Hematopoietic multipotent progenitor cell treated with erythropoietin and hydrocortisone succinate and interleukin-3 and kit ligand, for 17 days (in vitro differentiated cells): ENCODE data around the gene CRACDL.

ENCODE experiments used
- DNase-seq: peaks from one replicate; pipeline ENCODE4 v3.0.0-alpha.2; 2015; ENCODE audit warnings: low spot score

CRACDL gene, protein sequence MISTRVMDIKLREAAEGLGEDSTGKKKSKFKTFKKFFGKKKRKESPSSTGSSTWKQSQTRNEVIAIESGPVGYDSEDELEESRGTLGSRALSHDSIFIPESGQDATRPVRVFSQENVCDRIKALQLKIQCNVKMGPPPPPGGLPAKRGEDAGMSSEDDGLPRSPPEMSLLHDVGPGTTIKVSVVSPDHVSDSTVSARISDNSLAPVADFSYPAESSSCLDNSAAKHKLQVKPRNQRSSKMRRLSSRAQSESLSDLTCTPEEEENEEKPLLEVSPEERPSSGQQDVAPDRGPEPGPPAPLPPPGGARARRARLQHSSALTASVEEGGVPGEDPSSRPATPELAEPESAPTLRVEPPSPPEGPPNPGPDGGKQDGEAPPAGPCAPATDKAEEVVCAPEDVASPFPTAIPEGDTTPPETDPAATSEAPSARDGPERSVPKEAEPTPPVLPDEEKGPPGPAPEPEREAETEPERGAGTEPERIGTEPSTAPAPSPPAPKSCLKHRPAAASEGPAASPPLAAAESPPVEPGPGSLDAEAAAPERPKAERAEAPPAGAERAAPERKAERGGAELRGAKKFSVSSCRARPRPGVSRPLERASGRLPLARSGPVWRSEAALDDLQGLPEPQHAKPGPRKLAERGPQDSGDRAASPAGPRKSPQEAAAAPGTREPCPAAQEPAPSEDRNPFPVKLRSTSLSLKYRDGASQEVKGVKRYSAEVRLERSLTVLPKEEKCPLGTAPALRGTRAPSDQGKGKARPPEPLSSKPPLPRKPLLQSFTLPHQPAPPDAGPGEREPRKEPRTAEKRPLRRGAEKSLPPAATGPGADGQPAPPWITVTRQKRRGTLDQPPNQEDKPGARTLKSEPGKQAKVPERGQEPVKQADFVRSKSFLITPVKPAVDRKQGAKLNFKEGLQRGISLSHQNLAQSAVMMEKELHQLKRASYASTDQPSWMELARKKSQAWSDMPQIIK

DNA sequence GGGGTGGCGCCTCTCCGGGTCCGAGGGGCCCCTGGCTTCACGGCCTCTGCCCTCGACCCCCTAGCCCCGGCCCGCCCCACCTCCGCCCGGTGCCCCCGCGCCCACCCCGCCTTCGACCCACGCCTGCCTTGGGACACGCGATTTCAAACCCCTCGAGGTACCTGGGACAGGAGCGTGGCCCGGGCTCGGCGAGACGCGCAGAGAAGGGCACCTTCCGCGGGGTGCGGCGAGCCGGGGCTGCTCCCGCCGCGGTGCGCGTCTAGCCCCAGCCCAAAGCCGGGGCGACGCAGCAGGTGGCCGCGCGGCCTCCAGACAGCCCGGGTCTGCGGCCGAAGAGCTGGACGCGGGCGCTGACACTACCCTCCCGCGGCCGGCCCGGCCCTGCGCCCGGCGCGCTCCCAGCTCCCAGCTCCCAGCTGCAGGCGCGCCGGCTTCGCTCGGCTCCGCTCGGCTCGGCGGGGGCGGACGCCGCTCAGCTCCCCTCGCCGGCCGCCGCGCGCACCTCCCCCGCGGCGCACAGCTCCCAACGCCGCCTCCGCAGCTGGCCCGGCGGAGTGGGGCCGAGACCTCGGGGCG, at the start of gene CRACDL:
Gene CRACDL (minus strand): TSS at position 449 of the 576 bp plus-strand sequence. CDS start 89,425 bp downstream, outside the sequence.
- no peak for DNase-seq

DNA sequence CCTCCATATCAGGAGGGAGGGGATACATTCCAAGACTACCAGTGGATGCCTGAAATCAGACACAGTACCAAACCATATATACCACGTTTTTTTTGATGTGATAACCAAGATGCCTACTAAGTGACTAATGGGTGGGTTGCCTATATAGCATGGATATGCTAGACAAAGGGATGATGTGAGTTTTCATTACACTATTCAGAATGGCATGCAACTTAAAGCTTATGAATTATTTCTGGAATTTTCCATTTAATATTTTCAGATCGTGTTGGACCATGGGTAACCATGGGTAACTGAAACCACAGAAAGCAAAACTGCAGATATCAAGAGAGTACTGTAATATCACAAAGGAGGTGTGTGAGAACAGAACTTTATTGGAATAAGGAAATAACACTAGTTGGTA, 39.6 kb upstream of the CRACDL start:
- DNase-seq: no peak

DNA sequence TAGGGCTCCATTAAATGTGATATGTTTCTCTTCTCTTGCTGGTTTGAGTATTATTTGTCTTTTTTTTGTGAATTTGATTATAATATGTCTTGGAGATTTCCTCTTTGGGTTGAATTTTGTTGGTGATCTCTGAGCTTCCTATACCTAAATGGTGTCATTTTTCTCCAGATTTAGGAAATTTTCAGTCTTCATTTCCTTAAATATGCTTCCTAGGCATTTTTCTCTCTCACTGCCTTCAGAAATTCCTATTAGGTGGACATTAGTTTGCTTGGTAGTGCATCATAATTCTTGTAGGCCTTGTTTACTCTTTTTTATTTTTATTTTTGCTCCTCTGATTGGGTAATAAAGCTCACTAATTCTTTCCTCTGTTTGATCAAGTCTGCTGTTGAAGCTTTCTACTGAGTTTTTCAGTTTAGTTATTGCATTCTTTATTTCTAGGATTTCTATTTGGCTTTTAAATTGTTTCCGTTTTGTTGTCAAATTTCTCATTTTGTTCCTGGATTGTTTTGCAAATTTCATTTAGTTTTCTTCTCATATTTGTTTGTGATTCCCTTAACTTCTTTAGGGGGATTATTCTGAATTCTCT, 36.6 kb upstream of the CRACDL start:
- no peak for DNase-seq

DNA sequence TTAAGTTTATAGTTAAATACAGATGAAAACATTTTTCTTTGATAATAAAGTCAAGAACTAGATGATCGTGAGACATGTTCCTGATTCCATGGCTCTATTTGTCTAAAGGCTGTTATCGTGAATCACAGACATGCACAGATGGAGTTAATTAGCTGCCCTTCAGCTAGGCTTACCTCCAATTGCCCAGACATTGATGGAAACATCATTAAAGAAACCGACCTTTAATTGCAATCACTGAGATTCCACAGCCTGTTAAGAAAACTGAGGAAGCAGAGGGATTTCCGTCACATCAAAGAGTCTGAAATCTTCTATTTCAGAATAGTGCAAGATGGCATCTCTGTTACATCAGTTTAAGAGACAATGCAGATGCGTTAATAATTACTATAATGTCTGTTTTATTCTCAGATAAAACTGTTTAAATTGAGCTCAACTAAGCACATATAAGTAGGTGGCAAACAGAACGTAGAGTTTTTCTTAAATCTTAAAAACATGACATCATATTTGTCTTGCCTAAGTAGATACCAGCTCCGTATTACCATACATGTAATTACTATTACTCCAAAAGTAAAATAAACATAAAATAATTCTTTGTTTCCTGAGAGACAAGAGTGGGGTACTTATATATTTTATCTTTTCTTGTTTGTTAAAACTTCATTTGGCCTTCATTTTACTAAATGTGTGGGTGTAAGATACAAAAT, 23.9 kb upstream of the CRACDL start:
- no peak for DNase-seq

DNA sequence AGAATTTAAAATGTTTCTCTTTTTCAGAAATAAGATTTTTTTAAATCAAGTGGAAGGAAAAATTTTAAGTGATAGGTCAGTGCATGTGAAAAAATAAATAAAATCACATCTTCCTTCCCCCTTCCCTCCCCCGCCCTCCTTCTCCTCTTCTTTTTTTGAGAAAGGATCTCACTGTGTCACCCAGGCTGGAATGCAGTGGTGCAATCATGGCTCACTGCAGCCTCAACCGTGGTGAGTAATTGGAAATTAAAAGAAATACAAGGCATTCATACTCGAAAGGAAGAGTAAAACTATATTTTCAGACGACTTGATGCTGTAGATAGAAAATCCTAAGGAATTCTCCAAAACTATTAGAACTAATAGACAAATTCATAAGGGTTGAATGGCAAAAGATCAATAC, 16.9 kb upstream of the CRACDL start:
- DNase-seq: no peak

DNA sequence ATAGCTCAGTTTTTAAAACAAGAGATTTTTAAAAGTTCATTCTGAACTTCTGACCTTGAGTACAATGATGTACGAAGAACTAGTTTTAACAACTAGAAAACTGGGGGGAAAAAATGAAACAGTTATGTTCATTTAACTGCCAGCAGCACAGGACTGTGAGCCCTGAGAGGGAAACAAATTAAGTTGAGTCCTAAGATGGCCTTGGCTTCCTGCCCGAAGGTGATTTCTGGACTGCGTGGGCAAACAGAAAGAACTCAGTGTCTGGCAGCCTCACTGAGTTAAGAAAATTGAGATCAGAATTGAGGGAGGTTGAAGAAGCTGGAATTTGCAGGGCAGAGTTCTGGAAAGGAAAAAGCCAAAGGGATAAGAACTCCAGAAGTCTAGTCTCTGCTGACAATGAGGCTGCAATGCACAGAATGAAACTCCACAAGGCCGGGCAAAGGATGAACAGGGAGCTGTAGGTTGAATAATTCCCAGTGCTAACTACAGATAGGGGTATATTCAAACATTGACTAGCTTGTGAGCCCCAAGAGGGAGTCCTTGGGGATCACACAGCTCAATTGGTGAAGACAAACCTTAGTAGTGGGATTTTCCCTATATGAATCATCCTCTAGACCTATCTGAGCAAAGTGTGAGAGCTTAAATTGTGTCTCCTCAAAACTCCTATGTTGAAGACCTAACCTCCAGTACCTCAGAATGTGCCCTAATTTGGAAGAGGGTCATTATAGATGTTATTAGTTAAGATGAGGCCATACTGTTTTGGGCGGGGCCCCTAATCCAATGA, 13.1 kb upstream of the CRACDL start:
- no peak for DNase-seq

DNA sequence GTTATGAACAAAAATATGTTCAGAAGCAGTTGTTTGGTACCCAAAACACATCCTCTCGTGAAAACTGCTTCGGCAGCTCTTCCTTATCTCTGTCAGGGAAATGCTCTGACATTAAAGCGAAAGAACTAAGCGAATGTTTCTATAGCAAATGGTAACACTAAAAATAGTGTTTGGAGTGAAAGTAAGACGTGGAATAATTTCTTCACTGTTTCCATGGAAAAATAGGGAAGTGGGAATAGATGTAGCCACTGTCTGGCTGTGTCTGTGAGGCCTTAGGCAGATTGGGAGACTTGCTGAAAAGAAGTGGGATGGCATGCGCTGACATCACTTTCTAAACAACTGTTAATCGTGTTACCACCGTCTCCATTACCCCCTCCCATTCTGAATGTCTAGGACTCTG, 11.5 kb upstream of the CRACDL start:
- DNase-seq: no peak

DNA sequence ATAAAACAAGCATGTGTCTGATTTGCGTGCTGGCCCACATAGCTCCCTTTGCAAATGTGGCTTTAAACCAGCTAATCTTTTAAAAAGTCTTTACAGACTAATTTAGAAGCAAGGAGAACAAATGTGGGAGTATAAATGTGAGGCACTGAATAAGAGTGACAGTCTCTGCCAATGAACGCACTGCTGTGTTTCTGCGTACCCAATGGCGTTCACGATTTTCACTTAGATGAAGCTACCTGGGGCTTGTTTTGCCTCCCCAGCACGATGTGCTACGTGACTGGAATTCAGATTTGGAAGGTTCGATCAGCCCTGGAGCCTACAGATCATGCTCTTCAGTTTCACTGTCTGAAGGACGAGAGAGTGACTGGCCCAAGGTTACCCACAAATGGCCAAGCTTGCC, 10.8 kb upstream of the CRACDL start:
- no peak for DNase-seq

DNA sequence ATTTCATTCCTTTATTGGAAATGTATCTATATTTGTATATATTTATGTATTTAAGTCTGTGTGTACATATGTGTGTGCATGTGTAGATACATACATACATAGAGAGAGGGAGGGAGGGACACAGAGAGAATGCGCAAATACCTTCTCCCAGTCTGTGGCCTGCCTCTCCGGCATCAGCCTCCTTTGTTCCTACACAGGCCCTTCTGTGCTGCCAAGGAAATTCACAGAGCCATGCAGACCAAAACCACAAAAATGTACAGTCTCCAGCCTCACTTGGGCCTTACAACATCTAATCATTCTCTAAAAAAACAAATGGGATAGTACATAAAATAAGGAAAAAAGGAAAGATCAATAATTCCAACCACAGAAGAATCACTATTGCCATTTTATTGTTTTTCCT, 8.8 kb upstream of the CRACDL start:
- DNase-seq: no peak

DNA sequence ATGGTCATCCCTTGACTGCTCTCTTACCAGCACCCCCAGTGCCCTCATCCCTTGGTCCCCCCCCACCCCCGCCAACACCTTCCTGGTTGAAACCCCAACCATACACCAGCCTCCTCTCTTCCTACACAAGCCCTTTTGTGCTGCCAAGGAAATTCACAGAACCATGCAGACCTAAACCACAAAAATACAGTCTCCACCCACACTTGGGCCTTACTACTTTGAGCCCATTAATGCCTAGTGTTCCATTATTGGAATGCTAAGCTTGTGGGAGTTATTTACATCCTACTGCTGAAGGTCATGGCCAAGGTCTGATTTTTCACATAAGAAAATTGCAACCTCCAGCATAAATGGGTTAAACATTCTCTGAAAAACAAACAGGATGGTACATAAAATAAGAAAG, 4.1 kb upstream of the CRACDL start:
- no peak for DNase-seq

DNA sequence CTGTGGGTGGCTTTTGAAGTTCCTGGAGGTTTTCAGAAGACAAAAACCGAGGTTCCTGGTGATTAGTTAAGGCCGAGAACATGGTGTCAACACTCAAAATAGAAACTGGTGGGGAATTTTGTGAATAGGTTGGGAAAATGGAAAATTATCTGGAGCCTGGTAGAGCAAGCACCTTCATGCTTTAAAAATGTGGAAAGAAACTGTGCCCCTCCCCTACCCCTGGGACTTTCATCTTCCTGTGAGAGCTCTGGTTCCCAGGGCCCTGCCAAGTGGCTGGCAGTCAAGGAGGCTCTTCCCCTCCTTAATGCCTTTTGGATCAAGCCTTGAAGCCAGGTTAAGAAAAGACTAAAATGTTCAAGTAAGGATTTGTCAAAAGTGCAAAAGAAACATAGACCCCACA, 1.9 kb upstream of the CRACDL start:
- no peak for DNase-seq

DNA sequence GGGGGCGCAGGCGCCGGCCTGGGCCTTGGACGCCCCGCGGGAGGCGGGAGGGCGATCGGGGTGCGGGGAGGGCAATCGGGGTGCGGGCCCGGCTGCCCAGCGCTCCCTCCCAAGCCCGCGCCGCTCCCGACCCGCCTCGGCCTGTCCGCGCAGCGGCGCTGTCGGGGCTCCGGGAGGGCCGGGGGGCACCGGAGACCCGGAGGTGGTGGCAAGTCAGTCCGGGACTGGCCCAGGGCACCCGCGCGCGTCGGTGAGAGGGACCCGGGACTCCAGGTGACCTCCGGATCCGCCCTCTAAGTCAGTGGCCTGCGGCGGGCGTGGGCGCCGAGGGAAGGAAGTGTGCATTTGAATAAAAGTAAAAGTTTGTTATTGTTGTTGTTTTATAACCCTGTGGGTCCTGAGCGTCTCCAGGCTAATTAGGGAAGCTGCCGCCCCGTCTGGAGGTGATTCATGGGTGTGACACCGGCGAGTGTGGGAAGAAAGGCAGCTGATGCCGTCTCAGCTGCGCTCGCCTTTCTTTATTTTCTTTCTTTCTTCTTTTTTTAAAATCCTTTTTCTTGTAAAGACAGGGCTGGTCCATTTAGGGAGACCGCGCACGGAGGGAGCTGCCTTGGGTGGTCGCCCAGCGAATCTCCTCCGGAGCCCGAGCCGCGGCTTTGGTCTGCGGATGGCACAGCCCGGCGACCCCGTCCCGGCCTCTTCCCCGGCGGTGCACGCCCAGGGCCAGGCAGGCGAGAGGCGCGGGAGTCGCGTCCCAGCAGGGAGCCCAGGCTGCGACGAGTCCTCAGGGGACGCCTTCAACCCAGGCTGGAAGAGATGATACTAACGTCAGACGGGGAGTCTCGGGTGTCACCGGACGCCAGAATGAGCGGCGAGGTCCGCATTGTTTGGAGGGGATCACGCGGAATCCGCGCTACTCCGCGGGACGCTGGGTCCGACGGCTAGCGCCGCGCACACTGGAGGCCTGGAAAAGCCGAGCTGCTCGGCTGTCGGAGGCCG, 627 bp upstream of the CRACDL start:
- DNase-seq: no peak

DNA sequence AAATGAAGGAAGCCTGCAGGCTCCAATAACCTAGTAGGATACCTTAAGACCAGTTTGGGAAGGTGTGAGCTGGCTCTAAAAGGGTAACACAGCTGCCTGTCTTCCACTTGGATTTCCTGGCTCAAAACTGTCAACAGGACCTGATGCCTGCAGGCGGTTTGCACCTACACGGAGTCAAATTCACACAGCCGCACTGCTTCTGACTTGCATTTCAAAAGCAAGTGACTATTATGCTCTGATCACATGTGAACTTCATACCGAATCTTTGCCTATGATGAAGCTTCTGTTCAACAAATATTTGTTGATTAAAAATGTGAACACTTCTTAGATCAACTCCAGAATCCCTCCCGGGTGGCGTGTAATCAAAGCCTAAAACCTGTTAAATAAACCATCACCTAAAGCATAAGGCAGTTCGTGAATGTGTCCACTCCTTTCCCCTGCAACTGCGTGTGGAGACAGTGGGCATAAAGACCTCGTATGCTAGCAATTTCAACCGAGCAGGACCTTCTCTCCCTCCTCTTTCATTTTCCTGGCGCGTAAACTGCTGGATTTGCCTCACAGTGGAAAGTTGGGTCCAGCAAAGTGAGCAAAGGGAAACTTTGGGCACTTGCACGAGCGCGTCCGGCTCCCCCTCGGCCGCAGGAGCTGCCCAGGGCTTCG, 784 bp downstream of the CRACDL start:
- no peak for DNase-seq

DNA sequence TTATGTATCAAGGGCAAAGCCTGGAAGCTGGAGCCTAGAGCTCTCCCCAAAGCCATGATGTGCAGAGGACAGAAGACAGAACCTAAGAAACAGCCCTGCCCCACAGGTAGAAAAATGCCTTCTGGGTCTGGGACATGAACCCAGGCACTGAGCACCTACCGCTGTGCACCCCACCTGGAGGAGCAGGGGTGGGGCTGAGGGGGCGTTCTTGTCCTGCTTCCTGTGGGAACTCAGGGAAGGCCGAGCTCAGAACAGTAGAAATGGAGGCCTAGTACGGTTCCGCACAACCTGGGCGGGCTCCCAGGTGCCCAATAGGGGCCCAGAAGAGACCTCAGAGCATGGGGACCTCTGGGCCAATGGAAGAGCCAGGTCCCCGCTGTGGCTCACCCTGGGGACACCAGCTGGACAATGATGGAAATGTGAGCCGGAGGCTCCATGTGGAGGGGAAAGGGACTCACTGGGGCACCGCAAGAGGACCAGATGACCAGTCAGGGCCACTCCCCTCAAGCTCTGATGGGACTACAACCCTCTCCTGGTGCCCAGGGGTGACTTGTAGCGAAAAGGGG, 3.2 kb downstream of the CRACDL start:
- DNase-seq: no peak

DNA sequence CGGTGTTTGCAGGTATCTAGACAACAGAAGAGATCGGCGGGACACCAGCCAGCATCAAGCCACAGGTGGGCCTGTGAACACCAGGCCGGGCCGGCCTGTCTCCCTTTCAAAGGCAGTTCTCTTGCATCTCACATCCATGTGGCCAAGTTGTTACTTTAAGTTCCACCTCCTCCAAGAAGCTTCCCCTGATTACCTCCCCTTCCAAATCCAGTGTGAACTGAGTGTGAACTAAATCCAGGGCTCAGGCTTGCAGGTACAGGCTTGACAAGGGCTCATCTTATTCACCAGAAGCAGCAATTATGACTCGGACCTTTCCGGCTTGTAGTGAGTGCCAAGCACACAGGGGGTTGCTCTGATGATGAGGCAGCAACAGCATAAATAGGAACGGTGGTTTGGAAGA, 3.9 kb downstream of the CRACDL start:
- DNase-seq: no peak

DNA sequence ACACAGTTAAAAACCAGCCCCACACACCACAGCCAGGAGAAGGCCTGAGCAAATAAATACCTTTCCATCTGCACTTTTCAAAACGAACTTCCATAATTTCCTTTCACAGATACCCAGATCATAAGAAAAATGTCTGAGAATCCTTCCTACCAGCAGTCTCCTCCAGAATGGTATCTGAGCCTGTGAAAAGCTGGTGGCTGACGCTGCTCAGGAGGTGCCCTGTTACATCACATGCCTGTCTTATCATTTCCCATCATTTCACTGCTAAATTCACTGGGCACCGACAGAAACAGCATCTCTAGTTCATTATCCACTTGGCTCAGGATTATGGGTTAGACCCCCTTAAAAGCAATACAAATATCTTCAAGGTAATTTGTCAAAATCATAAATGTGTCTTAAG, 4.4 kb downstream of the CRACDL start:
- no peak for DNase-seq

DNA sequence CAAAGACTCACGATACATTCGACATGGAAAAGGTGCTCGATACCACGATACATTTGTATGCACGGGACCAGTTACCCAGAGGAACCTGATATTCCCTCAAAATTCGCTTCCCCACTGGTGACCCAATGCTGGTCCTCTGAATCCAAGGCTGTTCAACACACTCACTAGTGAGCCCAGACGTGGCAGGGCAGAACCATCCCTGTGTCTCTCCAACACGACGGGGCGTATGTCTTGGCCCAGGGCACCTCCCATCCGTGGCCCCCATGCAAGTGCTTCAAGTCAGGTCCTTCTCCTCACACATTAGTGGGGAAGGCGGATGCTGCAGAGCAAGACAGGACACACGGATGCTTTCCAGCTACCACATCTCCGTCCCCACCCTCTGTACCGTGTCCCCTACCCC, 6.1 kb downstream of the CRACDL start:
- no peak for DNase-seq

DNA sequence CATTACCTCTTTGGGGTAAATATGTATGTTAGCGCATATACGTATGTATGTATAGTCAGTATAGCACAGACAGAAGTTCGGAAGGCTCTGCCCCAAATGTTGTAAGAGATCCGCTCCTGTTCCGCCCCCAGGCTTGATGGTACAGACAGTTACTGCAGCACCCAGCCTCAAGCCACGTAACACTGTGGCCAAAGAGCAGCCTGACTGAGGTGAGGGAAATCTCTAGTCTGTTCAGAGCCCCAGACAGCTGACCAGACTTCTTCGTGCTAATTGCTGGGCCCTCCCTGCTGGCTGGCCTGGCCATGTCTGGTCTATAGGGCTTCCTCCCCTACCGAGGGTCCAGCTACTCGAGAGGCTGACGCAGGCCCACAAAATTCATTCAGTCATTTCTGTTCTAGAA, 7.8 kb downstream of the CRACDL start:
- DNase-seq: no peak

DNA sequence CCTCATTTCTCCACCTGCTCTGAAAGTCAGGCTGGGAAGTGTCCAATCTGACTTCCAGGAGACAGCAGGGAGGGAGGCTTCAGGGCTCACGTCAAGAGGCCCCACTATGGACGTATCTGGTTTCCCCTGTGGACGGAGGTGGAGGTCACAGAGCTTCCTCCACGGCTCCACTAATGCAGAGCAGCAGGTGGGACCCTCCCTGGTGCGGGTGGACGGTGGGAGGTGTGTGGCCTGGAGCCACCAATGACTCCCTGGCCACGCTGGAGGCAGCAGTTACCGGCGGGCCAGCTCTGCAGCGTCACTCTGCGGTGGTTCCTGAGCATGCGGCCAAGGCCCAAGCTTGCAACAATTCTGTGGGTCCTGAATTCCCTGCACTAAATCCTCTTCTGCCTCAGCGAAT, 9.0 kb downstream of the CRACDL start:
- DNase-seq: no peak
